WTC11 (cell line): Measurements from ENCODE around the gene SNX22. TPM values are rescaled to one million over a fixed set of nuclear protein-coding genes. Genes with fewer than 3 reads are reported as not detected.

Experiments used
- ATAC-seq: fragments of 200-7000 bp; cut with Tn5 transposase; 2 replicates; pipeline ENCODE4 v1.10.0; 2021; ENCODE audit warnings: mild to moderate bottlenecking, moderate library complexity
- CTCF ChIA-PET: fragments of 300-600 bp; sonication (Branson Sonifier 250); formaldehyde crosslinking; loops from one replicate; lab custom pipeline; 2021; ENCODE audit warnings: antibody characterized with exemption; lab: Charles Lee
- POLR2A ChIA-PET: fragments of 350-600 bp; sonication (Branson Sonifier 250); formaldehyde crosslinking; loops from one replicate; lab custom pipeline; 2021; ENCODE audit warnings: antibody characterized with exemption; lab: Charles Lee
- DNase-seq: peaks from one replicate; pipeline ENCODE4 v3.0.0; 2021; ENCODE audit warnings: low spot score
- H3K27ac Mint-ChIP-seq: 2 replicates; pipeline ENCODE4 v1.8.0; 2021; ENCODE audit warnings: mixed read lengths
- H3K27me3 Mint-ChIP-seq: 2 replicates; pipeline ENCODE4 v1.8.0; 2021; ENCODE audit warnings: low read depth, mild to moderate bottlenecking, moderate library complexity, mixed read lengths
- H3K36me3 Mint-ChIP-seq: 2 replicates; pipeline ENCODE4 v1.8.0; 2021; ENCODE audit warnings: mixed read lengths
- H3K4me1 Mint-ChIP-seq: 2 replicates; pipeline ENCODE4 v1.8.0; 2022; ENCODE audit warnings: mixed read lengths
- H3K4me3 Mint-ChIP-seq: 2 replicates; pipeline ENCODE4 v1.8.0; 2021; ENCODE audit warnings: mild to moderate bottlenecking, moderate library complexity, mixed read lengths
- H3K9me3 Mint-ChIP-seq: 2 replicates; pipeline ENCODE4 v1.8.0; 2021; ENCODE audit warnings: mixed read lengths
- ATF2 ChIP-seq: sonication (generic); formaldehyde crosslinking; IDR thresholded peaks from 2 replicates; pipeline ENCODE4 v1.8.1; 2022; ENCODE audit warnings: low read depth, missing genetic modification reagents, borderline replicate concordance
- CTCF ChIP-seq: fragments of 200-600 bp; IDR thresholded peaks from 2 replicates; pipeline ENCODE4 v1.8.0; 2022; ENCODE audit warnings: antibody characterized with exemption
- E2F1 ChIP-seq: sonication (generic); formaldehyde crosslinking; IDR thresholded peaks from 2 replicates; pipeline ENCODE4 v1.8.0; 2022; ENCODE audit warnings: mild to moderate bottlenecking, missing genetic modification reagents
- FOXP4 ChIP-seq: sonication (generic); formaldehyde crosslinking; IDR thresholded peaks from 2 replicates; pipeline ENCODE4 v1.8.0; 2022; ENCODE audit warnings: mild to moderate bottlenecking, missing genetic modification reagents
- GRHL2 ChIP-seq: fragments of 250-450 bp; sonication (Bioruptor Pico); IDR thresholded peaks from 2 replicates; pipeline ENCODE4 v1.8.0; 2022; ENCODE audit warnings: mild to moderate bottlenecking, moderate library complexity; ENCODE audit not compliant: insufficient replicate concordance, severe bottlenecking
- HMGXB4 ChIP-seq: sonication (generic); formaldehyde crosslinking; IDR thresholded peaks from 2 replicates; pipeline ENCODE4 v1.8.1; 2023; ENCODE audit warnings: mild to moderate bottlenecking, moderate library complexity, missing genetic modification reagents
- KAT7 ChIP-seq: sonication (generic); formaldehyde crosslinking; IDR thresholded peaks from 2 replicates; pipeline ENCODE4 v1.8.1; 2023; ENCODE audit warnings: missing genetic modification reagents, mild to moderate bottlenecking, borderline replicate concordance
- MLX ChIP-seq: sonication (generic); formaldehyde crosslinking; IDR thresholded peaks from 2 replicates; pipeline ENCODE4 v1.8.1; 2023; ENCODE audit warnings: mild to moderate bottlenecking, missing genetic modification reagents, moderate library complexity
- NFATC4 ChIP-seq: fragments of 250-450 bp; sonication (Bioruptor Pico); IDR thresholded peaks from 2 replicates; pipeline ENCODE4 v1.9.0; 2021; ENCODE audit warnings: mild to moderate bottlenecking
- TCF7 ChIP-seq: sonication (generic); formaldehyde crosslinking; IDR thresholded peaks from 2 replicates; pipeline ENCODE4 v1.8.0; 2022; ENCODE audit warnings: mild to moderate bottlenecking, low read depth, missing genetic modification reagents, moderate library complexity
- USF2 ChIP-seq: sonication (generic); formaldehyde crosslinking; IDR thresholded peaks from 2 replicates; pipeline ENCODE4 v1.8.1; 2023; ENCODE audit warnings: mild to moderate bottlenecking, missing genetic modification reagents, moderate library complexity
- ZMAT4 ChIP-seq: fragments of 250-450 bp; sonication (Bioruptor Pico); IDR thresholded peaks from 2 replicates; pipeline ENCODE4 v1.9.0; 2021; ENCODE audit warnings: mild to moderate bottlenecking
- ZNF423 ChIP-seq: fragments of 250-450 bp; sonication (Bioruptor Pico); IDR thresholded peaks from 2 replicates; pipeline ENCODE4 v2.1.2; 2022; ENCODE audit warnings: mild to moderate bottlenecking, moderate library complexity
- ZNF532 ChIP-seq: fragments of 250-450 bp; sonication (Bioruptor Pico); IDR thresholded peaks from 2 replicates; pipeline ENCODE4 v1.9.0; 2021; ENCODE audit warnings: mild to moderate bottlenecking, borderline replicate concordance
- ZNF671 ChIP-seq: fragments of 250-450 bp; sonication (Bioruptor Pico); IDR thresholded peaks from 2 replicates; pipeline ENCODE4 v1.8.0; 2021; ENCODE audit warnings: mild to moderate bottlenecking
- total RNA-seq: library from RNA; stranded (reverse); gene quantifications from 3 replicates; pipeline ENCODE4 v1.2.3, GENCODE V29; 2021

SNX22 gene
- total RNA-seq, 1 experiment from 2014 or later, result 5.9 TPM

- TF ChIP-seq FOXP4, result no peak
- no peak for TF ChIP-seq KAT7 (CRISPR knock-in tag)
- TF ChIP-seq ZMAT4, result no peak
- TF ChIP-seq NFATC4 (CRISPR knock-in tag), result no peak
- TF ChIP-seq ZNF532, result no peak
- no peak for TF ChIP-seq TCF7 (CRISPR knock-in tag)
- no peak for TF ChIP-seq ATF2
These were observed 15.2 kb upstream of the SNX22 start (continued) for GRCh38 chr15:64136347-64136746.

- no peaks in the 10 kb centered on the region for H3K4me1 Mint-ChIP-seq
- ATAC-seq (peak; percentile 80), DNase-seq (no peak)
- CTCF ChIA-PET, result interaction anchor here (0.6 to 2.8 kb wide), 3 partner anchors 12 to 16 kb away, joined by 3 to 25 read pairs (median 15); partner anchors contain the start of gene SNX22
- POLR2A ChIA-PET, result no interaction called here
- H3K9me3 Mint-ChIP-seq, result no peaks in the 10 kb centered on the region
- H3K27me3 Mint-ChIP-seq, result no peaks in the 10 kb centered on the region
- H3K36me3 Mint-ChIP-seq, result peaks cover 38% of the 10 kb centered on the region
- H3K27ac Mint-ChIP-seq, result no peak overlapping the region
- no peak overlapping the region for H3K4me3 Mint-ChIP-seq
- TF ChIP-seq ZNF423 (CRISPR knock-in tag) (0 out of 2 replicates have a peak, but pooled peaks have one; percentile 43), MLX (CRISPR knock-in tag) (no peak), HMGXB4 (CRISPR knock-in tag) (no peak), TCF7 (CRISPR knock-in tag) (no peak), GRHL2 (CRISPR knock-in tag) (no peak), ZMAT4 (no peak), ZNF671 (CRISPR knock-in tag) (no peak), E2F1 (CRISPR knock-in tag) (no peak), CTCF (no peak), USF2 (CRISPR knock-in tag) (peak; percentile 17; the same call in 1 of the 2 replicates)
These were observed 14.2 kb upstream of the SNX22 start for GRCh38 chr15:64137226-64137833.
